DMS79 treated with DMSO at 0.1 percent for 48 hours (cell line): ENCODE measurements around the gene TM4SF20.
A peak's percentile ranks its signal among the peaks of the same experiment; 100 is the strongest.

Experiments
- DNase-seq: peaks from one replicate; lab custom pipeline; 2025; lab: John Stamatoyannopoulos, UW

TM4SF20 gene

GRCh38 chr2:227379095-227379494, at the start of gene TM4SF20:
Gene TM4SF20, minus strand, starts transcription at chr2:227379306. Its CDS starts 38 bp downstream, at chr2:227379268.
- no peak for DNase-seq

GRCh38 chr2:227428731-227429285, 49.7 kb upstream of the TM4SF20 start:
- DNase-seq = no peak

- DNase-seq = no peak
Measured at GRCh38 chr2:227423656-227424499, 44.8 kb upstream of the TM4SF20 start.

- no peak for DNase-seq
Measured at GRCh38 chr2:227420087-227421052, 41.3 kb upstream of the TM4SF20 start.

GRCh38 chr2:227416701-227417100, 37.6 kb upstream of the TM4SF20 start:
- DNase-seq = no peak

GRCh38 chr2:227415538-227416424, 36.7 kb upstream of the TM4SF20 start:
- DNase-seq = no peak

- no peak for DNase-seq
Measured at GRCh38 chr2:227414846-227415245, 35.7 kb upstream of the TM4SF20 start.

- no peak for DNase-seq
Measured at GRCh38 chr2:227413371-227413770, 34.3 kb upstream of the TM4SF20 start.

GRCh38 chr2:227412877-227413276, 33.8 kb upstream of the TM4SF20 start:
- DNase-seq = no peak

- no peak for DNase-seq
Measured at GRCh38 chr2:227411990-227412350, 32.9 kb upstream of the TM4SF20 start.

GRCh38 chr2:227411320-227411989, 32.3 kb upstream of the TM4SF20 start:
- DNase-seq = no peak

GRCh38 chr2:227410191-227410590, 31.1 kb upstream of the TM4SF20 start:
- no peak for DNase-seq

- no peak for DNase-seq
Measured at GRCh38 chr2:227407591-227408151, 28.6 kb upstream of the TM4SF20 start.

GRCh38 chr2:227406177-227407031, 27.3 kb upstream of the TM4SF20 start:
- DNase-seq = peak; percentile 90

- DNase-seq = no peak
Measured at GRCh38 chr2:227404585-227405271, 25.6 kb upstream of the TM4SF20 start.

GRCh38 chr2:227402959-227403358, 23.9 kb upstream of the TM4SF20 start:
- DNase-seq = no peak

GRCh38 chr2:227402321-227402720, 23.2 kb upstream of the TM4SF20 start:
- DNase-seq = no peak

GRCh38 chr2:227401550-227401949, 22.4 kb upstream of the TM4SF20 start:
- no peak for DNase-seq
